H1 (cell line): ENCODE measurements around the gene STARD3.

Source experiments
- CTCF ChIP-seq, 3 experiments: IDR thresholded peaks; 1 replicate in 2 of 3; 2 replicates in 1 of 3; pipeline versions ENCODE4 v1.5.1 to v1.6.1; 2011; ENCODE audit warnings: low read length in 3 of 3, mild to moderate bottlenecking in 3 of 3, inconsistent platforms in 2 of 3, low read depth in 1 of 3, moderate library complexity in 1 of 3; ENCODE audit not compliant: insufficient read depth in 1 of 3; ENCODE audit errors: control extremely low read depth in 1 of 3
- E2F6 ChIP-seq: IDR thresholded peaks from 2 replicates; pipeline ENCODE4 v1.6.1; 2012; ENCODE audit warnings: inconsistent platforms
- JUN ChIP-seq: IDR thresholded peaks from 2 replicates; pipeline ENCODE4 v1.6.1; 2011; ENCODE audit warnings: low read depth, mild to moderate bottlenecking, improper control_type of control experiment, low read length
- MAFK ChIP-seq: IDR thresholded peaks from 2 replicates; pipeline ENCODE4 v1.6.1; 2012; ENCODE audit warnings: low read depth, mild to moderate bottlenecking, improper control_type of control experiment, low read length
- PHF8 ChIP-seq: fragments of 200-600 bp; sonication (generic); conservative IDR thresholded peaks from 2 replicates; pipeline ENCODE4 v1.7.1; 2012; ENCODE audit warnings: low read depth, mild to moderate bottlenecking, inconsistent platforms, low read length, moderate library complexity
- POLR2A ChIP-seq, 2 experiments: IDR thresholded peaks; 1 replicate in 1 of 2; 2 replicates in 1 of 2; pipeline ENCODE4 v1.6.1; 2011; ENCODE audit warnings: low read depth in 2 of 2, low read length in 2 of 2, mild to moderate bottlenecking in 2 of 2; ENCODE audit errors: control extremely low read depth in 1 of 2
- RAD21 ChIP-seq, 2 experiments: IDR thresholded peaks in 1 of 2; conservative IDR thresholded peaks in 1 of 2; 2 replicates each; pipeline ENCODE4 v1.6.1; 2011; ENCODE audit warnings: low read depth in 2 of 2, low read length in 2 of 2, improper control_type of control experiment in 1 of 2, inconsistent platforms in 1 of 2, mild to moderate bottlenecking in 1 of 2, moderate library complexity in 1 of 2
- TBP ChIP-seq: IDR thresholded peaks from 2 replicates; pipeline ENCODE4 v1.6.1; 2011; ENCODE audit warnings: low read depth, low read length, improper control_type of control experiment

- TF ChIP-seq MAFK (no peak), RAD21 (IDR thresholded peaks at IDR 0.05 in 1 of 2, conservative IDR thresholded peaks at IDR 0.05 in 1 of 2; ENCODE audit: low read depth in 2 of 2, low read length in 2 of 2) (no peak), CTCF (IDR thresholded peaks at IDR 0.05; ENCODE audit: control extremely low read depth in 1 of 3, insufficient read depth in 1 of 3, low read depth in 1 of 3, low read length in 3 of 3) (no peak), TBP (no peak), JUN (no peak), PHF8 (no peak), E2F6 (no peak), POLR2A (IDR thresholded peaks at IDR 0.05; ENCODE audit: control extremely low read depth in 1 of 2, low read depth in 2 of 2, low read length in 2 of 2) (no peak)
Observed at GRCh38 chr17:39647256-39647655, 10.3 kb downstream of the STARD3 start.
